ENCODE measurements around the gene PRKCA.

DNA sequence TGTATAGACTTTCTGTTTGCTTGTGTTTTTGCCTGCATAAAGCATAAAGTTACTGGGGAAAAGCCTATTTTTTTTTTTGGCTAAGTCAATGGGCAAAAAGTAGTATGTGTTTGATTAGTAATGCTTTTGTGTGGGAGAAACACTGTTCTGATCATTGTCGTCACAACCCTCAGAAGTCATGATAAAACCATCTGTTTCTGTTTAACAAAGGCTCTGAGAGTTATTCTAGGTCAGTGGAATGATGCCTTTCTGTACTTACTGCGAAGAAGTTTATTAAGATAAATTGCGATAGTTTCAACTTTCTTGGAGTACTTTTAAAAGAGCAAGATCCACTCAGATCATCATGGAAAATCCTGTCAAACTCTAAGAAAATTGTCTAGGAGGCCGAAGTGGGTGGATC is 80.9 kb downstream of the PRKCA start:
- TF ChIP-seq EZH2 (IDR thresholded peaks at IDR 0.05) (no peak), POLR2AphosphoS5 (IDR thresholded peaks at IDR 0.05; ENCODE audit: borderline replicate concordance, low read depth, low read length) (no peak), FOXP2 (optimal IDR thresholded peaks at IDR 0.05; ENCODE audit: control extremely low read depth, extremely low read length, insufficient read depth) (no peak)

Measured in SK-N-MC (cell line).